Neural cell (in vitro differentiated cells): ENCODE results near the gene ZNF394. TPM values are rescaled to one million over a fixed set of nuclear protein-coding genes. Genes with fewer than 3 reads are reported as not detected.

Source experiments
- H2AFZ ChIP-seq: fragments of 200-600, 300-800 bp; sonication (generic), shearing (Covaris generic); 2 replicates; pipeline ENCODE4 v1.6.0; 2014; ENCODE audit warnings: low read depth, mild to moderate bottlenecking, antibody characterized with exemption, low read length, moderate library complexity
- H3F3A ChIP-seq: fragments of 200-600 bp; shearing (Covaris generic); 2 replicates; pipeline ENCODE4 v1.6.1; 2016; ENCODE audit warnings: mild to moderate bottlenecking, moderate library complexity, mixed read lengths, antibody characterized with exemption, low read length; ENCODE audit not compliant: insufficient read depth, poor library complexity, severe bottlenecking
- H3K27ac ChIP-seq: fragments of 200-600, 300-800 bp; sonication (generic), shearing (Covaris generic); 2 replicates; pipeline ENCODE4 v1.5.1; 2014; ENCODE audit warnings: mild to moderate bottlenecking, low read length, moderate library complexity
- H3K27me3 ChIP-seq: fragments of 300-800, 200-600 bp; sonication (generic), shearing (Covaris generic); 2 replicates; pipeline ENCODE4 v1.6.0; 2014; ENCODE audit warnings: mild to moderate bottlenecking, low read depth, low read length, moderate library complexity; ENCODE audit not compliant: insufficient read depth
- H3K36me3 ChIP-seq: fragments of 300-800, 200-600 bp; sonication (generic), shearing (Covaris generic); 2 replicates; pipeline ENCODE4 v1.5.1; 2014; ENCODE audit warnings: mild to moderate bottlenecking, antibody characterized with exemption, low read length, moderate library complexity; ENCODE audit not compliant: insufficient read depth
- H3K4me2 ChIP-seq: fragments of 300-800, 200-600 bp; sonication (generic), shearing (Covaris generic); 2 replicates; pipeline ENCODE4 v1.6.0; 2014; ENCODE audit warnings: mild to moderate bottlenecking, low read length
- H3K4me3 ChIP-seq: fragments of 300-800, 200-600 bp; sonication (generic), shearing (Covaris generic); 2 replicates; pipeline ENCODE4 v1.5.1; 2014; ENCODE audit warnings: mild to moderate bottlenecking, low read length, moderate library complexity
- H3K79me2 ChIP-seq: fragments of 200-600 bp; shearing (Covaris generic); replicated peaks from 2 replicates; pipeline ENCODE4 v1.6.0; 2014; ENCODE audit warnings: mild to moderate bottlenecking, low read length, moderate library complexity; ENCODE audit not compliant: insufficient read depth
- H3K9ac ChIP-seq: fragments of 300-800, 200-600 bp; sonication (generic), shearing (Covaris generic); 2 replicates; pipeline ENCODE4 v1.6.1; 2016; ENCODE audit warnings: mild to moderate bottlenecking, low read length, mixed read lengths
- H3K9me2 ChIP-seq: fragments of 200-600 bp; shearing (Covaris generic); 2 replicates; pipeline ENCODE4 v1.6.1; 2016; ENCODE audit warnings: mild to moderate bottlenecking, low read length, mixed read lengths; ENCODE audit not compliant: insufficient read depth
- H3K9me3 ChIP-seq: fragments of 200-600, 300-800 bp; sonication (generic), shearing (Covaris generic); 2 replicates; pipeline ENCODE4 v1.6.1; 2016; ENCODE audit warnings: mild to moderate bottlenecking, mixed run types, low read length, moderate library complexity, mixed read lengths
- H4K20me1 ChIP-seq: fragments of 200-600 bp; shearing (Covaris generic); 2 replicates; pipeline ENCODE4 v1.6.1; 2016; ENCODE audit warnings: mild to moderate bottlenecking, mixed run types; ENCODE audit not compliant: insufficient read depth
- CTCF ChIP-seq: fragments of 450-650 bp; IDR thresholded peaks from 2 replicates; pipeline ENCODE4 v1.5.1; 2014; ENCODE audit warnings: antibody characterized with exemption, mild to moderate bottlenecking, moderate library complexity; ENCODE audit not compliant: poor library complexity, severe bottlenecking
- EP300 ChIP-seq: fragments of 450-650 bp; conservative IDR thresholded peaks from 2 replicates; pipeline ENCODE4 v1.6.1; 2014; ENCODE audit warnings: antibody characterized with exemption, mild to moderate bottlenecking, moderate library complexity; ENCODE audit not compliant: poor library complexity, severe bottlenecking
- EZH2 ChIP-seq: fragments of 200-600, 300-800 bp; shearing (Covaris generic), sonication (generic); IDR thresholded peaks from 2 replicates; pipeline ENCODE4 v1.6.1; 2014; ENCODE audit warnings: antibody characterized with exemption, low read length, borderline replicate concordance, mild to moderate bottlenecking; ENCODE audit not compliant: insufficient read depth, poor library complexity, severe bottlenecking
- MXI1 ChIP-seq: fragments of 450-650 bp; conservative IDR thresholded peaks from 2 replicates; pipeline ENCODE4 v1.6.1; 2014; ENCODE audit warnings: antibody characterized with exemption, mild to moderate bottlenecking; ENCODE audit not compliant: poor library complexity, severe bottlenecking
- POLR2AphosphoS5 ChIP-seq: IDR thresholded peaks from 2 replicates; pipeline ENCODE4 v1.6.1; 2012
- RAD21 ChIP-seq: fragments of 450-650 bp; conservative IDR thresholded peaks from 2 replicates; pipeline ENCODE4 v1.6.1; 2014; ENCODE audit warnings: antibody characterized with exemption, mild to moderate bottlenecking, moderate library complexity
- REST ChIP-seq: IDR thresholded peaks from 2 replicates; pipeline ENCODE4 v1.6.1; 2012; ENCODE audit warnings: borderline replicate concordance
- SMC3 ChIP-seq: fragments of 450-650 bp; conservative IDR thresholded peaks from 2 replicates; pipeline ENCODE4 v1.6.1; 2014; ENCODE audit warnings: antibody characterized with exemption, mild to moderate bottlenecking, moderate library complexity; ENCODE audit not compliant: poor library complexity
- TAF1 ChIP-seq: IDR thresholded peaks from 2 replicates; pipeline ENCODE4 v1.6.1; 2012; ENCODE audit warnings: low read depth
- polyA plus RNA-seq: library from polyadenylated mRNA; depleted of rRNA; stranded (reverse); fragments of >200 nt; gene quantifications from 2 replicates; pipeline ENCODE4 v1.2.3, GENCODE V29; 2014

Gene ZNF394
- polyA plus RNA-seq, 1 donor from 2014 or later = 9.5 TPM

- Histone ChIP-seq H3K27me3 (no peaks in the 10 kb centered on the region), H3K9me3 (peaks cover 14% of the 10 kb centered on the region), H3K27ac (no peak overlapping the region), H3K36me3 (peaks cover 18% of the 10 kb centered on the region), H4K20me1 (no peaks in the 10 kb centered on the region), H3K9me2 (no peaks in the 10 kb centered on the region), H2AFZ (no peak overlapping the region), H3K4me2 (no peak overlapping the region), H3K79me2 (no peaks in the 10 kb centered on the region), H3K9ac (no peak overlapping the region), H3F3A (no peaks in the 10 kb centered on the region), H3K4me3 (no peak overlapping the region)
- TF ChIP-seq CTCF = no peak
- no peak for TF ChIP-seq EP300
- TF ChIP-seq TAF1 = no peak
- no peak for TF ChIP-seq REST
- TF ChIP-seq RAD21 = no peak
- no peak for TF ChIP-seq EZH2
- TF ChIP-seq SMC3 = no peak
- TF ChIP-seq MXI1 = no peak
- no peak for TF ChIP-seq POLR2AphosphoS5
Observed at GRCh38 chr7:99535667-99536066, 35.6 kb upstream of the ZNF394 start.

DNA sequence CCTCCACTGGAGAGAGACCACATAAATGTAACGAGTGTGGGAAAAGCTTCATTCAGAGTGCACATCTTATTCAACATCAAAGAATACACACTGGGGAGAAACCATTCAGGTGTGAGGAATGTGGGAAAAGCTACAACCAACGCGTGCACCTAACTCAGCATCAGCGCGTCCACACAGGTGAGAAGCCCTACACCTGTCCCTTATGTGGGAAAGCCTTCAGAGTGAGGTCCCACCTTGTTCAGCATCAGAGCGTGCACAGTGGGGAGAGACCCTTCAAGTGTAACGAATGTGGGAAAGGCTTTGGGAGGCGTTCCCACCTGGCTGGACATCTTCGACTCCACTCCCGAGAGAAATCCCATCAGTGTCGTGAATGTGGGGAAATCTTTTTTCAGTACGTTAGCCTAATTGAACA lies 31.3 kb upstream of the ZNF394 start:
- no peaks in the 10 kb centered on the region for H3K27me3 ChIP-seq
- no peaks in the 10 kb centered on the region for H4K20me1 ChIP-seq
- peaks cover 10% of the 10 kb centered on the region for H3K9me3 ChIP-seq
- H3K4me3 ChIP-seq = no peak overlapping the region
- H3K79me2 ChIP-seq = no peaks in the 10 kb centered on the region
- H3K36me3 ChIP-seq = peaks cover 26% of the 10 kb centered on the region
- TF ChIP-seq TAF1 (no peak), EP300 (no peak), CTCF (no peak), MXI1 (no peak), RAD21 (no peak), POLR2AphosphoS5 (no peak), EZH2 (no peak), SMC3 (no peak), REST (no peak)
- no peaks in the 10 kb centered on the region for H3K9me2 ChIP-seq
- H3K9ac ChIP-seq = no peak overlapping the region
- H3F3A ChIP-seq = no peaks in the 10 kb centered on the region
- H3K4me2 ChIP-seq = no peak overlapping the region
- no peak overlapping the region for H3K27ac ChIP-seq
- no peak overlapping the region for H2AFZ ChIP-seq
